Fibroblast of mammary gland (primary cell): ENCODE measurements around the gene PCDHGC4.

Experiments used
- DNase-seq: peaks from one replicate; pipeline ENCODE4 v3.0.0-alpha.2; 2010; ENCODE audit warnings: low read depth
- H3K4me3 ChIP-seq: 2 replicates; pipeline ENCODE4 v1.5.1; 2011; ENCODE audit warnings: low read depth, mild to moderate bottlenecking, low read length, moderate library complexity; ENCODE audit not compliant: control insufficient read depth
- TF ChIP-seq, protein P1 (sequence below): conservative IDR thresholded peaks from 2 replicates; pipeline ENCODE4 v1.5.1; 2011; ENCODE audit warnings: low read depth, low read length, inconsistent platforms; ENCODE audit not compliant: control insufficient read depth, insufficient read depth

PCDHGC4 gene

DNA sequence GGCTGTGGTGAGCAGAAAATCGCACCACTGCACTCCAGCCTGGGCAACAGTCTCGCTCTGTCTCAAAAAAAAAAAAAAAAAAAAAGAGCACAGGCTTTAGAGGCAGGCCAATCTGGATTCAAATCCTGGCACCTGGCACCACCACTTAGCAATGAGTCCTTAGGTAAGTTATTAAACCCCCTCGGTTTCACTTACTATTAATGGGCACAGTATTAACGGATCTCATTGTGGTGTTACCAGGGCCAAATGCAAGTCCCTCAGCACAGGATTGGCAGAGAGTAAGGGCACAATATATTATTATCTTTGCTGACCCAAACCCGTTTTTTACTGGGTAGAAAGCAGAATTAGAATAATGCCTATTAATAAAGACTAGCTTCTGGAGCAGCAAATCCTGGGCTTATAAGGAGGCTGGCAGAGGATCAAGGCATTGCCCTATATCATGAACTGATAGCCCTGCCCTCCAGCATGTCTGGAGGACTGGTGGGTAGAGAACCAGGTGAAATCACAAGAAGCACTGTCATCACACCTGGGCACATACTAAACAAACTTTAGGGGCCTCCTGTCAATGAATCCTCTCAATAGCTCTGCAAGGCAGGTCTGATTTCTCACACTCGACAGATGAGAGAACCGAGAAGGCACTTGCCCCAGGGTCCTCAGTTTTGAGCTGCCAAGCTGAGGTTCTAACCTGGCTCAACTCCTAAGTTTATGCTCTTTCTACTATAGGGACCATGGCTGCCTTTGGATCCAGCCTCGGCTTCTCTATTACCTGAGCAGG lies 21.7 kb downstream of the PCDHGC4 start:
- no peak overlapping the region for H3K4me3 ChIP-seq
- no peak for DNase-seq
- TF ChIP-seq, protein P1, sequence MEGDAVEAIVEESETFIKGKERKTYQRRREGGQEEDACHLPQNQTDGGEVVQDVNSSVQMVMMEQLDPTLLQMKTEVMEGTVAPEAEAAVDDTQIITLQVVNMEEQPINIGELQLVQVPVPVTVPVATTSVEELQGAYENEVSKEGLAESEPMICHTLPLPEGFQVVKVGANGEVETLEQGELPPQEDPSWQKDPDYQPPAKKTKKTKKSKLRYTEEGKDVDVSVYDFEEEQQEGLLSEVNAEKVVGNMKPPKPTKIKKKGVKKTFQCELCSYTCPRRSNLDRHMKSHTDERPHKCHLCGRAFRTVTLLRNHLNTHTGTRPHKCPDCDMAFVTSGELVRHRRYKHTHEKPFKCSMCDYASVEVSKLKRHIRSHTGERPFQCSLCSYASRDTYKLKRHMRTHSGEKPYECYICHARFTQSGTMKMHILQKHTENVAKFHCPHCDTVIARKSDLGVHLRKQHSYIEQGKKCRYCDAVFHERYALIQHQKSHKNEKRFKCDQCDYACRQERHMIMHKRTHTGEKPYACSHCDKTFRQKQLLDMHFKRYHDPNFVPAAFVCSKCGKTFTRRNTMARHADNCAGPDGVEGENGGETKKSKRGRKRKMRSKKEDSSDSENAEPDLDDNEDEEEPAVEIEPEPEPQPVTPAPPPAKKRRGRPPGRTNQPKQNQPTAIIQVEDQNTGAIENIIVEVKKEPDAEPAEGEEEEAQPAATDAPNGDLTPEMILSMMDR: no peak

DNA sequence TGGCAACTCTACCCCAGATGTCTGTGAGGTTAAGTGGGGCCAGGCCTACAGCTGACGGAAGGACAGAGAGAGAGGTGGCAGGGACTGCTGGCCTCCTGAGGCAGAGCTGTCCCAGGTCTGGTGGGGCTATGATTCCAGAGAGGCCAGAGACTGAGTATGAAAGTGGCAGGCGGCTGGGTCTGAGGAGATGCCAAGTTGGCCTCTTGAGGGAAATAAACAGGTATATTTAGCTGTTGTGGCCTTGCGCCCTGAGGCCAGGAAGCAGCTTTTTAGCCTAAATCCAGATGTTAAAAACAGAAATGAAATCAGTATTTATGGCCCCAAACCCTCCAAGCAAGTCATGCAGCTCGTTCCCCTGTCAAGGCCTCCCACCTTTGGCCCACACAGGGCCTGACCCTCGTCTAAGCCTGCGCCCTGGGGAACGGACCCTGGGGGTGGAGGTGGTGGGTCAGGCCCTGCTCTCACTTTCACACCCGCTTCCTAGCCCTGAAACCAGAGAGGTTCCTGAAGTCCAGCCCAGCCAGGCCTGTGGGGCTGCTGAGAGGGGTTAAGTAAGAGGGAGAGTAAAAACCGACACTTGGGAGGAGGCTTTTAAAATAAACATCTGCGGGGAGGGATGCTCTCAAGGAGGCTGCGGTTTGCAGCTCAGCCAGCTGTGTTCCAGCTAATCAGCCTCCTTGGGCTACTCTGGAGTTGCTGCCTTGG lies 22.7 kb downstream of the PCDHGC4 start:
- peak overlapping the region; percentile 40 for H3K4me3 ChIP-seq
- DNase-seq: peak; percentile 94

DNA sequence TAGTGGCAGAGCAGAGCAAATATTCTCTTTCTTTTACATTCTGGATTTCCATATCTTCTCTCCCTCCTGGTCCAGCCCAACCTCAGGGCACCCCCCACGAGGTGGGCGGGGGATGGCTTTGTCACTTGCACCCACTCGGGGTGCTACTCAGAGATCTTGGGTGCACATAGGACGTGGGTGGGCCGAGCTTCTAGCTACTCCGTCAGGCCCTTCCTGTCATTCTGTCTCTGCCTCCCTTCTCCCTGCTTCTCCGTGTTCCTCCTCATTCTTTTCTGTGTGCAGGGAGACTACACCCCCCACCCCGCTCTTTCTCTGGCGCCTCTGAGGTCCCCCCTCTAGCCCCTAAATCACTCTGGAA lies 23.6 kb downstream of the PCDHGC4 start:
- TF ChIP-seq, protein P1: no peak
- peak overlapping the region; percentile 40 for H3K4me3 ChIP-seq
- DNase-seq: peak; percentile 56

More for the DNA sequence above, 22.7 kb downstream of the PCDHGC4 start:
- TF ChIP-seq, protein P1: no peak

DNA sequence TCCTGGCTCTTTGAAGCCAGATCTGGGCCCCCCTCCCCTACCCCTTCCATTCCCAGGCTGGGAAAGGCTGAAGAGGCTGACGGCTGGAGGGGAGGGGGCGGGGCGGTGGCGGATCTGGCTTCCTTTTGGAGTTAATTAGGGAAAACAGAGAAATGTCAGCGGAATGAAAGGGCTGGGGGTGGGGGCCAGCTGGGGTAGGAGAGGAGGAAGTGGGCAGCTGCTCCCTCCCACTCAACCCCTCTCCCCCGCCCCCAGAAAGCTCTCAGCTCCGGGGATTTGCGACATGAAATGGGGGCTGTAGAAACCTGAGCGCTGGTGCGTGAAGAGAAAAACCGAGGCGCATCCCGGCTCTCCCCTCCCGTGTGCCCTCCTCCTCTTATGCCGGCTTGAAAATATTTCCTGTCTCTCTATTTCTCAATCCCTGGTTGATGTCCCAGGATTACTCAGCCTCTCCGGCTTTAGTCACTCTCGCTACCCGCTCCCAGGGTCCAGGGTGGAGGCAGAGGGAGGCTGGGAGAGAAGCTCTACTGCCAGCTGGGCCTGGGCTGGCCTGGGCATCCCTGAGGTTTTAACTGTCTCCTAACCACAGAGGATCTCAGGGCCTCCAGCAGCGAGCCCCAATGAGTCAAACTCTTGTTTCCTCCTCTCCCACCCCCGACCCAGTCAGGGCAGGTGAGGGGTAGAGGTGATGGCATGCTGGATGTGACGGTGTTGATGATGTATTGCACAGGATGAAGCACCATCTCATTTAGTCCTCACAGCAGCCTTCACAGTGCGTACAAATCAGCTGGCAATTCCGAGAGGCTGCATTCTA lies 24.2 kb downstream of the PCDHGC4 start:
- peak overlapping the region; percentile 40 for H3K4me3 ChIP-seq
- TF ChIP-seq, protein P1: no peak
- DNase-seq: peak; percentile 97

DNA sequence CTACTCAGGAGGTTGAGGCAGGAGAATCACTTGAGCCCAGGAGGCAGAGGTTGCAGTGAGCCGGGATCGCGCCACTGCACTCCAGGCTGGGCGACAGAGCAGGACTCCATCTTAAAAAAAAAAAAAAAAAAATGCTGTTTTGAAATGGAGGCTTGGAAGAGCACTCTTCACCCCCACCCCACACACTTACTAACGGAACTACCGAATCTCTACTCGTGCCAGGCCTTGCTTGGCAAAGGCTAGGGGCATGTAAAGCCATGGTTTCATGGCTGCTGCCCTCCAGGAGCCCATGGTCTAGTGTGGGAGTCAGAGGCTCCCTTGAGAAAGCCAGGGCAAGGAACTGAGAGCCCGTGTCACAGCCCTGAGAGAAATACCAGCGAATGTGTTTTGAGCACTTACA lies 25.3 kb downstream of the PCDHGC4 start:
- DNase-seq: no peak
- TF ChIP-seq, protein P1: no peak

DNA sequence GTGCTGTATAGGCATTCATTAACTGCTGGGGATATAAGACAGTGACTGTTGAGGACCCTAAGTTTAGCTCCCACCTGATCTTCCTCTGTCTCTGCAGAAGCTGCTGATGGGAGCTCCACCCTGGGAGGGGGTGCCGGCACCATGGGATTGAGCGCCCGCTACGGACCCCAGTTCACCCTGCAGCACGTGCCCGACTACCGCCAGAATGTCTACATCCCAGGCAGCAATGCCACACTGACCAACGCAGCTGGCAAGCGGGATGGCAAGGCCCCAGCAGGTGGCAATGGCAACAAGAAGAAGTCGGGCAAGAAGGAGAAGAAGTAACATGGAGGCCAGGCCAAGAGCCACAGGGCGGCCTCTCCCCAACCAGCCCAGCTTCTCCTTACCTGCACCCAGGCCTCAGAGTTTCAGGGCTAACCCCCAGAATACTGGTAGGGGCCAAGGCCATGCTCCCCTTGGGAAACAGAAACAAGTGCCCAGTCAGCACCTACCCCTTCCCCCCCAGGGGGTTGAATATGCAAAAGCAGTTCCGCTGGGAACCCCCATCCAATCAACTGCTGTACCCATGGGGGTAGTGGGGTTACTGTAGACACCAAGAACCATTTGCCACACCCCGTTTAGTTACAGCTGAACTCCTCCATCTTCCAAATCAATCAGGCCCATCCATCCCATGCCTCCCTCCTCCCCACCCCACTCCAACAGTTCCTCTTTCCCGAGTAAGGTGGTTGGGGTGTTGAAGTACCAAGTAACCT lies 26.2 kb downstream of the PCDHGC4 start:
- no peak for DNase-seq
- no peak overlapping the region for H3K4me3 ChIP-seq
- TF ChIP-seq, protein P1: no peak

More for the DNA sequence above, 25.3 kb downstream of the PCDHGC4 start:
- no peak overlapping the region for H3K4me3 ChIP-seq
